Measurements from ENCODE around the gene ERG.

ERG gene

DNA sequence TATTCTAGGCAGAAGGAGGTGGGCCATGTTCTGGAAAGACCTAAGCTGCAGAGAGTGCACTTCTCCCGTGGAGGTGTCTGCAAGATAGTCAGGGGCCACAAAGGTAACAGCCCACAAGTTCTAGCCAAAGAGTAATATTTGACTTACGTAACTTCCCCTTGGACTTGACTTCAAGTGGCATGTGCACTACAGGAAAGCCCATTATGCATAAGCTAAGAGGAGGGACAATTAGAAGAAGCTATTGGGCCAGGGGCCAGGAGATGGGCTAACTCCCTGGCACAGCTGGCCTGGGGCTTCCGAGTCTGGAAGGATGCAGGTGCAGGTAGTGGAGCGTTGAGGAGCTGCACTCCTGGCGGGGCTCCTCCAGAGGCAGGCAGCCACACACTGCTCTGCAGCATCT is 58.3 kb downstream of the ERG start:
- no peak for TF ChIP-seq CTCF (conservative IDR thresholded peaks at IDR 0.05; ENCODE audit: low read depth)
- H3K27ac ChIP-seq: no peak overlapping the region
- CTCF ChIA-PET: no interaction called here
- POLR2A ChIA-PET (ENCODE audit: low non-redundant PET): no interaction called here
- no peak for DNase-seq (ENCODE audit: low spot score)

DNA sequence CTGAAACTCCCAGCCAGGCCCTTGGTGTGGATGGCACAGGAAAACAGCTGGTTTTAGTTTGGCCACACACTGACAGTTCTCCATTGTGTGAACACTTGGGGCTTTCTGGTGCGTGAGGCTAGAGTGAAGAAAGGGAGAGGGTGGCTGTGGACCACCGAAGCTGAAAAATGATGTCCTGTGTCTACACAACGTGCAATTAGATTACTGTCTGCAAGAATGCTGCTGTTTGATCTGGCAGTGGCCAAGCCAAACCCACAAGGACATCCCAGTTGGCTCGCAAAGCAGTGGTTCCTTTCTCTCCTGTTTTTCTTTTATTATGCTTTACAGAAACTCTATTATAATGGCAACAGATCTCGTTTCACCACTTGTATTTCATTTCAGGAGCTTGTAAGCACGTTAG is 58.9 kb downstream of the ERG start:
- no peak for TF ChIP-seq CTCF (conservative IDR thresholded peaks at IDR 0.05; ENCODE audit: low read depth)
- POLR2A ChIA-PET (ENCODE audit: low non-redundant PET): no interaction called here
- DNase-seq (ENCODE audit: low spot score): no peak
- CTCF ChIA-PET: no interaction called here
- no peak overlapping the region for H3K27ac ChIP-seq

- POLR2A ChIA-PET (ENCODE audit: low non-redundant PET): no interaction called here
- TF ChIP-seq CTCF (conservative IDR thresholded peaks at IDR 0.05; ENCODE audit: low read depth): no peak
- 0 out of 2 replicates have a peak overlapping the region, but pooled peaks have one; percentile 3 for H3K27ac ChIP-seq
- DNase-seq (ENCODE audit: low spot score): peak; percentile 29
- CTCF ChIA-PET: no interaction called here
Measured at GRCh38 chr21:38438462-38438893, 59.8 kb downstream of the ERG start.

- H3K27ac ChIP-seq: no peak overlapping the region
- DNase-seq (ENCODE audit: low spot score): no peak
- CTCF ChIA-PET: no interaction called here
- TF ChIP-seq CTCF (conservative IDR thresholded peaks at IDR 0.05; ENCODE audit: low read depth): no peak
- POLR2A ChIA-PET (ENCODE audit: low non-redundant PET): no interaction called here
Measured at GRCh38 chr21:38436341-38436740, 61.9 kb downstream of the ERG start.

DNA sequence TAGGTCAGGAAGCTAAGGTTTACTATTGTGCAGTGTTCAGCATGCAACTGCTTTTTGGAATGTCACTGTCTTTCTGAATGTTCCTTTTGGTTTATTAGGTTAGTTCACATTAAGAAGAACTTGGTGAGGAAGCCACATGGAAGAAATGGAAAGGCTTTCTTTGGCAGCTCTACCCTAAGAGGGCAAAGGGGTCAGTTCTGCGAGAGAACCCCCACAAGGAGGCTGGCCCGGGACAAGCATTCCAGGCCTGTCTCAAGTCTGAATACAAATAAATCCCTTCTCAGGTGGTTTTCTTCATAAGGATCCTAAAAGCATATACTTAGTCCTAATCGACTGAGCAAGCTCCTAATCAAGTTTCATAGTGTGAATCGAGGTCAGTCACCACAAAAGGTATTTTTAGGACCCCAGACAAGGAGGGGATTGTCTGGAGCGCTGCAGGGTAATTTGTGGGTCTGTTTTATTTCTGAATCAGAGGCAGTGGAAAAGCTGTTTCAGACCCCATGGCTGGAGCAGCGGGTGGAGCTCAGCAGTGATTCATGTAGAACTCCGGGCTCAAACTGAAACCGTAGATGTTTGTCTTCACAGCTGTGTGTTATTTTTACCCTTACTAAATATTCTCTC is 63.3 kb downstream of the ERG start:
- no peak for TF ChIP-seq CTCF (conservative IDR thresholded peaks at IDR 0.05; ENCODE audit: low read depth)
- POLR2A ChIA-PET (ENCODE audit: low non-redundant PET): no interaction called here
- no peak overlapping the region for H3K27ac ChIP-seq
- DNase-seq (ENCODE audit: low spot score): peak; percentile 24
- CTCF ChIA-PET: no interaction called here

- no peak overlapping the region for H3K27ac ChIP-seq
- no peak for DNase-seq (ENCODE audit: low spot score)
- ChIA-PET POLR2A (ENCODE audit: low non-redundant PET) (no interaction called here), CTCF (no interaction called here)
- TF ChIP-seq CTCF (conservative IDR thresholded peaks at IDR 0.05; ENCODE audit: low read depth): no peak
Measured at GRCh38 chr21:38433471-38433870, 64.8 kb downstream of the ERG start.
